Trophoblast cell (in vitro differentiated cells and primary cell): ENCODE results near the gene SEC16A.

Experiments used
- DNase-seq, 2 donors: peaks; one replicate each; pipeline ENCODE4 v3.0.0-alpha.2; 2016
- H2AFZ ChIP-seq: 2 replicates; pipeline ENCODE4 v1.6.1; 2013; ENCODE audit warnings: low read length, moderate library complexity, mild to moderate bottlenecking; ENCODE audit not compliant: insufficient read depth, poor library complexity
- H2AK5ac ChIP-seq: 2 replicates; pipeline ENCODE4 v1.6.1; 2013; ENCODE audit warnings: mild to moderate bottlenecking, low read length
- H2BK120ac ChIP-seq: 2 replicates; pipeline ENCODE4 v1.6.1; 2013; ENCODE audit warnings: low read length, mild to moderate bottlenecking, moderate library complexity; ENCODE audit not compliant: insufficient read depth, poor library complexity
- H2BK12ac ChIP-seq: 2 replicates; pipeline ENCODE4 v1.6.1; 2013; ENCODE audit warnings: mild to moderate bottlenecking, low read length, moderate library complexity
- H2BK5ac ChIP-seq: 2 replicates; pipeline ENCODE4 v1.6.1; 2013; ENCODE audit warnings: low read length, low read depth, moderate library complexity, mild to moderate bottlenecking; ENCODE audit not compliant: poor library complexity
- H3K14ac ChIP-seq: 2 replicates; pipeline ENCODE4 v1.6.1; 2013; ENCODE audit warnings: mild to moderate bottlenecking, low read length
- H3K18ac ChIP-seq: 2 replicates; pipeline ENCODE4 v1.6.1; 2013; ENCODE audit warnings: mild to moderate bottlenecking, low read length
- H3K23ac ChIP-seq: 2 replicates; pipeline ENCODE4 v1.6.1; 2013; ENCODE audit warnings: low read length
- H3K27ac ChIP-seq: 2 replicates; pipeline ENCODE4 v1.5.1; 2013; ENCODE audit warnings: low read depth, mild to moderate bottlenecking, inconsistent platforms, low read length, moderate library complexity
- H3K27me3 ChIP-seq: 2 replicates; pipeline ENCODE4 v1.6.1; 2013; ENCODE audit warnings: inconsistent platforms, mild to moderate bottlenecking, low read length, moderate library complexity; ENCODE audit not compliant: insufficient read depth
- H3K36me3 ChIP-seq, 2 experiments: 1 replicate in 1 of 2; 2 replicates in 1 of 2; pipeline ENCODE4 v1.6.1; 2013; ENCODE audit warnings: low read length in 2 of 2, mild to moderate bottlenecking in 2 of 2, moderate library complexity in 1 of 2; ENCODE audit not compliant: insufficient read depth in 2 of 2, control insufficient read depth in 1 of 2
- H3K4ac ChIP-seq: 2 replicates; pipeline ENCODE4 v1.6.1; 2013; ENCODE audit warnings: low read depth, mild to moderate bottlenecking, low read length, moderate library complexity
- H3K4me1 ChIP-seq, 2 experiments: 1 replicate in 1 of 2; 2 replicates in 1 of 2; pipeline ENCODE4 v1.6.1; 2013; ENCODE audit warnings: low read length in 2 of 2, mild to moderate bottlenecking in 2 of 2, moderate library complexity in 1 of 2; ENCODE audit not compliant: insufficient read depth in 2 of 2, control insufficient read depth in 1 of 2
- H3K4me2 ChIP-seq: 2 replicates; pipeline ENCODE4 v1.6.1; 2013; ENCODE audit warnings: inconsistent platforms, mild to moderate bottlenecking, low read length, moderate library complexity
- H3K4me3 ChIP-seq: 2 replicates; pipeline ENCODE4 v1.5.1; 2013; ENCODE audit warnings: mild to moderate bottlenecking, low read depth, low read length, inconsistent platforms
- H3K79me1 ChIP-seq: one replicate; pipeline ENCODE4 v1.6.1; 2013; ENCODE audit warnings: low read length
- H3K79me2 ChIP-seq: 2 replicates; pipeline ENCODE4 v1.6.1; 2013; ENCODE audit warnings: low read length, mild to moderate bottlenecking; ENCODE audit not compliant: control insufficient read depth, insufficient read depth, poor library complexity
- H3K9ac ChIP-seq: 2 replicates; pipeline ENCODE4 v1.6.1; 2013; ENCODE audit warnings: mild to moderate bottlenecking, low read length
- H3K9me3 ChIP-seq: 2 replicates; pipeline ENCODE4 v1.6.1; 2013; ENCODE audit warnings: low read depth, mild to moderate bottlenecking, control low read depth, inconsistent platforms, low read length; ENCODE audit not compliant: insufficient read depth
- H4K12ac ChIP-seq: 2 replicates; pipeline ENCODE4 v1.6.1; 2013; ENCODE audit warnings: low read depth, mild to moderate bottlenecking, low read length, moderate library complexity
- H4K8ac ChIP-seq: 2 replicates; pipeline ENCODE4 v1.6.1; 2013; ENCODE audit warnings: low read depth, mild to moderate bottlenecking, low read length, moderate library complexity
- H4K91ac ChIP-seq: one replicate; pipeline ENCODE4 v1.6.1; 2013; ENCODE audit warnings: low read depth, mild to moderate bottlenecking, low read length, moderate library complexity
- WGBS: extraction: QIAGEN DNeasy Blood & Tissue Kit; methylation state at CpG from one replicate; pipeline ENCODE4 v1.1.7; 2013; ENCODE audit warnings: missing lambda C conversion rate; ENCODE audit not compliant: insufficient read length, insufficient coverage; ENCODE audit errors: extremely low coverage; 5-methylcytosine and 5-hydroxymethylcytosine counted together

Gene SEC16A

GRCh38 chr9:136527721-136528710 is 45.2 kb upstream of the SEC16A start:
- Histone ChIP-seq H2BK5ac (no peak overlapping the region), H3K79me2 (no peaks in the 10 kb centered on the region), H3K14ac (no peak overlapping the region), H3K9me3 (no peaks in the 10 kb centered on the region), H4K8ac (no peak overlapping the region), H3K27me3 (no peaks in the 10 kb centered on the region), H2BK120ac (no peak overlapping the region), H2AK5ac (no peak overlapping the region), H2BK12ac (no peak overlapping the region), H2AFZ (no peak overlapping the region), H3K79me1 (no peaks in the 10 kb centered on the region), H3K18ac (no peak overlapping the region), H3K4me2 (no peak overlapping the region), H3K36me3 (no peaks in the 10 kb centered on the region), H4K12ac (no peak overlapping the region), H3K4me1 (no peaks in the 10 kb centered on the region), H3K4me3 (no peak overlapping the region), H3K9ac (no peak overlapping the region), H4K91ac (no peak overlapping the region), H3K27ac (no peak overlapping the region), H3K4ac (no peak overlapping the region), H3K23ac (no peak overlapping the region)
- WGBS, result no CpG with 5 or more reads among the region's 34 CpGs
- peak in 1 of 2 donors; percentile 45 for DNase-seq

GRCh38 chr9:136527131-136527530 is 44.3 kb upstream of the SEC16A start:
- H3K9me3 ChIP-seq, result no peaks in the 10 kb centered on the region
- H2BK120ac ChIP-seq, result no peak overlapping the region
- H2BK12ac ChIP-seq, result no peak overlapping the region
- no peak overlapping the region for H2AK5ac ChIP-seq
- no peaks in the 10 kb centered on the region for H3K79me1 ChIP-seq
- no peak overlapping the region for H3K9ac ChIP-seq
- no peak overlapping the region for H3K18ac ChIP-seq
- no peak overlapping the region for H4K91ac ChIP-seq
- no peak overlapping the region for H3K23ac ChIP-seq
- H3K79me2 ChIP-seq, result no peaks in the 10 kb centered on the region
- H3K4me3 ChIP-seq, result no peak overlapping the region
- WGBS, result no CpG with 5 or more reads among the region's 20 CpGs
- H3K4me1 ChIP-seq, result no peaks in the 10 kb centered on the region
- H3K36me3 ChIP-seq, result peaks cover 0 to 5% of the 10 kb centered on the region in 2 experiments
- no peaks in the 10 kb centered on the region for H3K27me3 ChIP-seq
- H3K4ac ChIP-seq, result no peak overlapping the region
- H2AFZ ChIP-seq, result no peak overlapping the region
- no peak overlapping the region for H3K27ac ChIP-seq
- H4K8ac ChIP-seq, result no peak overlapping the region
- H3K14ac ChIP-seq, result no peak overlapping the region
- no peak overlapping the region for H3K4me2 ChIP-seq
- no peak overlapping the region for H4K12ac ChIP-seq
- no peak for DNase-seq
- H2BK5ac ChIP-seq, result no peak overlapping the region

GRCh38 chr9:136526625-136527066 is 43.8 kb upstream of the SEC16A start:
- Histone ChIP-seq H3K18ac (no peak overlapping the region), H3K9ac (no peak overlapping the region), H2AFZ (no peak overlapping the region), H3K27ac (no peak overlapping the region), H2AK5ac (no peak overlapping the region), H3K9me3 (no peaks in the 10 kb centered on the region), H2BK5ac (no peak overlapping the region), H3K4me2 (no peak overlapping the region), H3K79me1 (no peaks in the 10 kb centered on the region), H3K4ac (no peak overlapping the region), H3K23ac (no peak overlapping the region), H2BK120ac (no peak overlapping the region), H2BK12ac (no peak overlapping the region), H3K79me2 (no peaks in the 10 kb centered on the region), H4K91ac (no peak overlapping the region), H4K12ac (no peak overlapping the region), H4K8ac (no peak overlapping the region), H3K36me3 (peaks cover 0 to 5% of the 10 kb centered on the region in 2 experiments), H3K4me1 (no peaks in the 10 kb centered on the region), H3K14ac (no peak overlapping the region), H3K27me3 (no peaks in the 10 kb centered on the region), H3K4me3 (no peak overlapping the region)
- no CpG with 5 or more reads among the region's 30 CpGs for WGBS
- DNase-seq, result no peak

- Histone ChIP-seq H3K4ac (no peak overlapping the region), H2BK12ac (no peak overlapping the region), H3K4me1 (no peaks in the 10 kb centered on the region), H3K18ac (no peak overlapping the region), H4K8ac (no peak overlapping the region), H3K23ac (no peak overlapping the region), H2BK5ac (no peak overlapping the region), H3K9ac (no peak overlapping the region), H3K9me3 (no peaks in the 10 kb centered on the region), H3K36me3 (peaks cover 0 to 5% of the 10 kb centered on the region in 2 experiments), H3K4me3 (no peak overlapping the region), H3K14ac (no peak overlapping the region), H3K27me3 (no peaks in the 10 kb centered on the region), H3K79me1 (no peaks in the 10 kb centered on the region), H4K12ac (no peak overlapping the region), H4K91ac (no peak overlapping the region), H2AK5ac (no peak overlapping the region), H3K27ac (no peak overlapping the region), H2BK120ac (no peak overlapping the region), H3K79me2 (no peaks in the 10 kb centered on the region), H2AFZ (no peak overlapping the region), H3K4me2 (no peak overlapping the region)
- DNase-seq, result no peak
- WGBS, result no CpG with 5 or more reads among the region's 30 CpGs
Measured at GRCh38 chr9:136525841-136526499, 43.1 kb upstream of the SEC16A start.
